Measurements from ENCODE around the gene ADD1. TPM values are rescaled to one million over a fixed set of nuclear protein-coding genes. Genes with fewer than 3 reads are reported as not detected.

ADD1 gene
- total RNA-seq, 1 experiment from 2014 or later = 163 TPM

DNA sequence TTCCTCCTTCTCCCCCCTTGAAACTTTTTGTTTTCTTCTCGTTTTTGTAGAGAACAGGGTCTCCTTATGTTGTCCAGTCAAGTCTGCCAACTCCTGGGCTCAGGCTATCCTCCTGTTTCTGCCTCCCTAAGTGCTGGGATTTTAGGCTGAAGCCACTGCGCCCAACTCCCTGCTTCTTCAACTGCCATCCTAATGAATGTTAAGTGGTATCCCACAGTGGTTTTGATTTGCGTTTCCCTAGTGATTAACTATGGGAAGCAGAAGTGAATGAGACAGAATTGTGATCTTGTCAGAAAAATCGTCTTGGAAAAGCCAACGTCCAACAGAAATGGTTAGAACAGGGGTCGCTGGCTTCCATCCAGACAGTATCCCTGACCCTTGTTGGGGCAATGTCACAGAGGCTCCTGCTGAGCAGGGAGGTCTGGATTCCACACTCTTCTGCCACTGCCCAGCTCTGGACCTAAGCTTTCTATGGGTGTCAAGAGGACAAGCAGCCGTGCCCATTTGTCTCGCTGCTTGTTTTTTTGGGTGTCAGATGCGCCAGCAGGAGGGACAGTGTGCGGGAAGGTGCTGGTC, 869 bp upstream of the ADD1 start:
- peaks cover 31 to 34% of the 10 kb centered on the region in 2 experiments for H3K4me1 Mint-ChIP-seq
- no peak overlapping the region for H2AFZ ChIP-seq (ENCODE audit: low read length)

More for the DNA sequence above, 869 bp upstream of the ADD1 start:
- H3K9ac ChIP-seq (ENCODE audit: extremely low read depth, insufficient read length, low read length) = peak overlapping the region; percentile 32
- H3K23ac ChIP-seq (ENCODE audit: insufficient read length, low read depth, low read length) = no peak overlapping the region
- H2BK5ac ChIP-seq (ENCODE audit: insufficient read length, low read length) = no peak overlapping the region
- H4K20me1 ChIP-seq (ENCODE audit: control insufficient read depth, insufficient read depth, insufficient read length) = no peaks in the 10 kb centered on the region
- no peak overlapping the region for H3K4ac ChIP-seq (ENCODE audit: low read depth, low read length)
- no peak overlapping the region for H3T11ph ChIP-seq (ENCODE audit: low read length)
- H3K27ac ChIP-seq (ENCODE audit: insufficient read length, low read depth, low read length) = no peak overlapping the region
- peaks cover 18% of the 10 kb centered on the region; the same call in 1 of the 2 replicates for H3K79me2 ChIP-seq (ENCODE audit: insufficient read depth, low read length)
- no peak overlapping the region for H4K5ac ChIP-seq (ENCODE audit: insufficient read length, low read depth, low read length)
- H3K14ac ChIP-seq (ENCODE audit: insufficient read depth, low read length) = no peak overlapping the region; the same call in 1 of the 2 replicates
- no CpG with 5 or more reads among the region's 10 CpGs for WGBS (ENCODE audit: extremely low coverage, insufficient read length, low lambda C conversion rate)
- no peaks in the 10 kb centered on the region; the same call in 1 of the 2 replicates for H3K4me1 ChIP-seq (ENCODE audit: insufficient read depth, low read length)
- no peak overlapping the region for H2AK5ac ChIP-seq (ENCODE audit: insufficient read length, low read length)
- no peak overlapping the region for H3K18ac ChIP-seq (ENCODE audit: insufficient read length, low read depth, low read length)
- H3K23me2 ChIP-seq (ENCODE audit: insufficient read length, low read depth, low read length, poor library complexity, severe bottlenecking) = peaks cover 11% of the 10 kb centered on the region
- H3K9me3 ChIP-seq (ENCODE audit: control insufficient read depth, low read depth, low read length) = no peaks in the 10 kb centered on the region
- TF ChIP-seq CTCF (conservative IDR thresholded peaks at IDR 0.05) = no peak
- no peak overlapping the region for H2BK12ac ChIP-seq (ENCODE audit: insufficient read length, low read depth, low read length)
- peak overlapping the region; percentile 80 to 87 for H3K4me3 Mint-ChIP-seq
- H2BK20ac ChIP-seq (ENCODE audit: low read depth, low read length, poor library complexity, severe bottlenecking) = no peak overlapping the region
- H4K91ac ChIP-seq (ENCODE audit: insufficient read length, low read depth, low read length) = no peak overlapping the region
- H3K27me3 ChIP-seq (ENCODE audit: insufficient read depth, low read length) = no peaks in the 10 kb centered on the region
- peaks cover 5 to 8% of the 10 kb centered on the region in 2 experiments; a peak in 3 of 5 replicates for H3K9me3 Mint-ChIP-seq
- H3K36me3 Mint-ChIP-seq (ENCODE audit: insufficient read depth in 1 of 3, low read depth in 3 of 3) = peaks cover 2 to 5% (median 2%) of the 10 kb centered on the region in 3 experiments; a peak in 6 of 7 replicates
- peak overlapping the region; percentile 90 for H3K4me2 ChIP-seq (ENCODE audit: insufficient read depth, insufficient read length, low read length)
- H2BK120ac ChIP-seq (ENCODE audit: low read depth, low read length, poor library complexity, severe bottlenecking) = no peak overlapping the region
- no peak overlapping the region for H3K56ac ChIP-seq (ENCODE audit: insufficient read length, low read depth, low read length)
- H2BK15ac ChIP-seq (ENCODE audit: low read depth, low read length) = no peak overlapping the region
- H3K79me1 ChIP-seq (ENCODE audit: insufficient read depth, low read depth, low read length, poor library complexity, severe bottlenecking) = no peaks in the 10 kb centered on the region
- no peaks in the 10 kb centered on the region for H3K27me3 Mint-ChIP-seq (ENCODE audit: low read depth)
- H4K8ac ChIP-seq (replicated peaks; ENCODE audit: insufficient read length, low read depth, low read length) = no peak overlapping the region
- H3K27ac Mint-ChIP-seq = peak overlapping the region in 1 of 3 experiments; percentile 3; a peak in 2 of 7 replicates
- peak; percentile 66 for DNase-seq
